NCI-H187 (cell line): ENCODE results near the gene TMEM198.

Experiments used
- DNase-seq, 2 experiments: peaks; one replicate each; lab custom pipeline; 2025; lab: John Stamatoyannopoulos, UW

TMEM198 gene

DNA sequence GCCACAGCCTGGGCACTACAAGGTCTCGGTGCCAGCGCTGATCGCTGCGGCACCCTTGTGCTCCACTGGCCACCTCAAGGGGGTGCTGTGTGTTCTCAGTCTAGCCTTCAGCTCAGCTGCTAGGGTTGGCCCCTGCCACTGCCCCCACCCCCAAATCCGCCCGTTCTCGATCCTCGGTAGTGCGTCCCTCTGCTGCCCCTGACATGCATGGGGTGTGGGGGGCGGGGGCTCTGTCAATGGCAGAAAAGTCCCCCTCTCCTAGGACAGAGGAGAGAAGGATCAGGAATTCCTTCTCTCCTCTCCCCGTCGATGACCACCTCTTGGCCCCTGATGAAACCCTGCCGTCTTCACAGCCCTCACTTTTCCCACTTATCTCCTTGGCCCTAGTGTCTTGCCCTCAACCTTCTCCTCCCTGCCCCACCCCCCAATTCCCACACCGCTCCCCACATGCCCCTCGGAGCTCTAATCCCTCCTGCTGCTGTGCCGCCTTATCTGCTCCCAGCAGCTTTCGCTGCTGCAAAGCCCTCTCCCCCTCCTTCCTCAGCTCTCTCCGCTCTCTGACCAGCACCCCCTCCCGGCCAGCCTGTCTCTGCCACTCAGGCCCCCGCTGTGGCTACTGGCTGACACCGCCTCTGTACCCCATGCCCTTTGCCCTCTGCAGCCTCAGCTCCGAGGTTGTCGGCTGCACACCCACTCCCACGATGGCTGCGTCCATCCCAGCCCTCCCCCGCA, 33.9 kb upstream of the TMEM198 start:
- no peak for DNase-seq

DNA sequence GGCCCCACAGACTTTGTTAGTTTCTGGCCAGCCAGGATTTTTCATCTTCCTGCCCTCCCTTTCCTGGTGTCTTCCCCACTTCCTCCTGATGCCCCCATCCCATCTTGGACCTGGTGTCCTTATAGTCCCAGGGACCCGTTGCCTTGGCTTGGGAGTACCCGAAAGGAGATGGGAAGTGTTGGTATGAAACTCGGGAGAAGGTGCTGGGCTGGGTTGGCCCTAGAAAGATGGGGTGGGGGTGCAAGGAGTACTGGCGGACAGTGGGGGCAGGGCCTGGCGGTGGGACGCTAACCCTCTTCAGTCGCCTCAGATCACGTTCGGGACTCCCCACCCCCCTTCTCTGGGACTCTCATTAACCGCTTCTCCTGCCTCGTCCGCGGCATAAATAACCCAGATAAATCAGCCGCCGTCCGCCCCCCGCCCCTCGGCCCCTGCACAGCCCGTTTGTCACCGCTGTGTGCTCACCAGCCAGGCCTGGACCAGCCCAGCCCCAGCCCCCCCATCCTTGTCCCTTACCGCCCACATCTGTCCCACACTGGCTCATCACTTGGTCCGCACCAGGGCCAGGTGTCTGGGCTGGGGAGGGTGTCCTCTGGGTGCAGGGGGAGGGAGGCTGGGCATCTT, 33.2 kb upstream of the TMEM198 start:
- no peak for DNase-seq

DNA sequence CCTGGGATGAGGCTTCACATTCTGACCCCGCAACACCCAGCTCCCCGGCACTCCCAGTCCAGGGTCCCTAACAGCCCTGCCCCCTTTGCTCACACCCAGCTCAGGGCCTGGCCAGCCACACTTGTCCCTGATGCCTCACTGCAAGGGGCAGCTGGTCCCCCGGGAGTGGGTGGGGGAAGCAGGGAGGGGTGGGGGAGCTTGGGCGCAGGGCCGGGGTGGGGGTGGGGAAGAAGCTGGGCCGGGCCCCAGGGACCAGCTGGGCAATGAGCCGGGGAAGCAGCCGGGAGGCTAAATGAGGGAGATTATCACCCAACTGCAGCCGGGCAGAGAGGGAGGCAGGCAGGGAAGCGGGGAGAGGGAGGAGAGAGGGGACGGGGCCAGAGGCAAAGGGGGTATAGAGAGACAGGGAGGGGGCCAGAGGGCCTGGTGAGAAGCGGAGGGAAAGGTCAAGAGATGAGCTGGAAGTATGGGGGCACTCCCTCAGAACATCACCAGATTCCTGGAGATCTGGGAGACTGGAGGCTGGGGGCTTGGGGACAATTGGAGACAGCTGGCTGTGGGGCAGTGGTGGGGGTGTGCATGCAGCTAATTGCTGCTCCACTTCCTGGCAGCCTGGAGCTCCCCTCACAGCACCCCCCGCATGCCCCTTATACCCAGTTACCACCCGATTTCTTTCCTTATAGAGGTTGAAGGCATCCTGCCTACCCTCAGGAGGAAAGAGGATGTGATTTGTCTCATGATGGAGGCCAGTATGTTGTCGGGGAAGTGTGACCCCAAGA, 32.1 kb upstream of the TMEM198 start:
- DNase-seq: no peak

DNA sequence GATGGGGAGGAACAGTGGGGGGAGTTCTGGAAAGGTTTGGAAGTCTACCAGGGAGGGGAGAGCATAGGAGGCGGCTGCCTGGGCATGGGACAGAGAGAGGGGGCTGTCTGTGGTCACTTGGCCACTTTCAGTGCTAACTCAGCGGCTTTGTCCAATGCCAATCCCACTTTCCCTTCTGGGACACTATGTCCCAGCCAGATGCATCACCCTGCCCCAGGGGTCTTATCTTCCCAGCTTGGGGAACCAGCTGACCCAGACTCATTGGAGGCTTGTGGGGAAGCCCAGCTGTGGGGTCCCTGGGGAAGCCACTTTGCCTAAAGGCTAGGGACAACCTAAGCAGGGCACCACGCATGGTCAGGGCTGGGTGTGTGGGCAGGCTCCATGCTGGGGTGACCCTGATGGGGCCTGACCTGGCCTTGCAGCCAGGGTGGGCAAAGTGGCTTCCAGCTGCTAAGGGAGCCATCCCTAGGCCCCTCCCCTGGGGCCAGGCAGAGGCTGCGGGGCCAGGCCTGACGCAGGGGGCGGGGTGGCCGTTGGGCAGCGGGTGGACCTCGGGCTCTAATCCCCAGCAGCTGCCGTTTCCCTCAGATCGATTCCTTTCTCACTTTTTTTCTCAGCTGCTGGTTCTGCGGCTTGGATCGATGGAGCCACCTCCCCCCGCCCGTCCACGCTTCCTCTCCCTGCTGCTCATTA, 31.2 kb upstream of the TMEM198 start:
- no peak for DNase-seq

DNA sequence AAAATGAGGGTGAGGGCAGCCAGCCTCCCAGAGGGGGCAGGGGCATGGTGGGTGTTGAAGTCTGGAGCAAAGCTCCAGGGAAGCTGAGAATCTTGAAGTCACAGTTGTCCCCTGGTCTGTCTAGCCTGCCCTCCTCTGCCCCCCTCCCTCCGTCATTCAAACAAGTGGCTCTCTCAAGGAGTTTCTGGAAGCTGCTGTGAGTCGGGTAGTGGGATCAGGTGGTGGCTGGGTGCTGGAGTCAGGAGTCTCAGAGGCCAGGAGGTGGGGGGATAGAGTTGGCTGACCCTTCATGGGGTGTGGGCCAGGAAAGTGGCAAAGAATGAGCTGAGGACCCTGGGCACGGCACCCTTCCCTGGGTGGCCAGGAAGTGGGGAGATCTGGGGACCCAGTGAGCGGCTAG, 30.0 kb upstream of the TMEM198 start:
- no peak for DNase-seq

DNA sequence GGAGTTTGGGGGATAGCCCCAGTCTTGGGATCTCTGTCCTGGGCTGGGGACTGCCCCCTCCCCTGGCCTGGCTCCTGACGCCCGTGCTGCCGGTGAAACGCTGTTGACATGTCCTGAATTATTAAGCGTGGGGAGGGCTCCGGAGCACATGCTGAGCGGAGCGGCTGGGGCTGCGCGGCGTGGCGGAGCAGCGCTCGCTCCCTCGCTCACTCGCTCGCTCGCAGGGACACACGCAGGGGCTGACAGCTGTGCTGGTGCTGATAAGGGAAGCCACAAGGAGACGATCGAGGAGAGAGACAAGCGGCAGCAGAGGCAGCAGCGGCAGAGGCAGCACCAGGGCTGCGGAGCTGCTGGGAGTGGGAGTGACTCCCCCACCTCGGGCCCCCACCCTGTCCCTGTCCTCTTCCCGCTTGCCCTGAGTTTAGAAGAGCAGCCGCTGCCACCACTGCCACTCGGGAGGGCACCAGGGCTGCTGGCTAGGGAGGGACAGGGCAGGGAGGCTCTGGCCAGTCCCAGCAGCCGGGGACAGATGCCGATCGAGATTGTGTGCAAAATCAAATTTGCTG, 29.5 kb upstream of the TMEM198 start, which contains the start of gene ASIC4:
Gene ASIC4, plus strand, starts transcription at position 287 of the 566 bp plus-strand sequence. Its CDS starts 243 bp downstream, at position 530.
- no peak for DNase-seq

DNA sequence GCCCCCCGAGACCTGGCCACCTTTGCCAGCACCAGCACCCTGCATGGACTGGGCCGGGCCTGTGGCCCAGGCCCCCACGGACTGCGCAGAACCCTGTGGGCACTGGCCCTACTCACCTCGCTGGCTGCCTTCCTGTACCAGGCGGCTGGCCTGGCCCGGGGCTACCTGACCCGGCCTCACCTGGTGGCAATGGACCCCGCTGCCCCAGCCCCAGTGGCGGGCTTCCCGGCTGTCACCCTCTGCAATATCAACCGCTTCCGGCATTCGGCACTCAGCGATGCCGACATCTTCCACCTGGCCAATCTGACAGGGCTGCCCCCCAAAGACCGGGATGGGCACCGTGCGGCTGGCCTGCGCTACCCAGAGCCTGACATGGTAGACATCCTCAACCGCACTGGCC, 29.0 kb upstream of the TMEM198 start:
- no peak for DNase-seq

DNA sequence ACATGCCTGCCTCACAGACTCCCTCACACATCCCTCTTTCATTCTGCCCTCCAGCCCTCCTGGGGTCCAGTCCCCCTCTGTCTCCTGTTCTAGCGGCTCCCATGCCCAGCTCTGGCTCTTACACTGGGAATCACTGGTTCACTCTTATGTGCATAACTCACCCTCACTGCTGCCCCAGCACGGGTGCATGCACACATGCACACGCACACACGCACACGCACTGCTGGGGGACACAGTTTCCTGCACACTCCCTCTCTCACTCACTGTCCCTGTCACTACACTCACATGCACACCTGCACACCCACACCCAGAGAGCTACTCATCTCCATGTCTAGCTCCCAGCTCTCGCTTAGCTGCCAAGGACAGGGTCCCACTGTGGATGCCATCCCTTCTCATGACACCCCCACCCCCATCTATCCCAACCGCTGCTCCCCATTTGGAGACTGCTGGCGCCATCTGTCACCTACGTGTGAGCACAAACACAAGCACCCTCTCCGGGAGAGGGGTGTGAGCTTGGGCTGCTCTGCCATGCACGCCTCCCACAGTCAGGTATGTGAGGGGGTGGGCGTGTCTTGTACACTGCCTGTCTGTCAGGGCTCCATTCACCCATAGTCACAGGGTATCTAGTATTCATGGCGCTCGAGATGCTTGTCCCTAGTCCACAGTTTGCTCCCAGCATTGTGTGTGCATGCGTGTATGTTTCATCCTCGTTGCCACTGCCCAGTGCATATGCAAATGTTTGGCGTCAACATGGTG, 27.8 kb upstream of the TMEM198 start:
- DNase-seq: no peak

DNA sequence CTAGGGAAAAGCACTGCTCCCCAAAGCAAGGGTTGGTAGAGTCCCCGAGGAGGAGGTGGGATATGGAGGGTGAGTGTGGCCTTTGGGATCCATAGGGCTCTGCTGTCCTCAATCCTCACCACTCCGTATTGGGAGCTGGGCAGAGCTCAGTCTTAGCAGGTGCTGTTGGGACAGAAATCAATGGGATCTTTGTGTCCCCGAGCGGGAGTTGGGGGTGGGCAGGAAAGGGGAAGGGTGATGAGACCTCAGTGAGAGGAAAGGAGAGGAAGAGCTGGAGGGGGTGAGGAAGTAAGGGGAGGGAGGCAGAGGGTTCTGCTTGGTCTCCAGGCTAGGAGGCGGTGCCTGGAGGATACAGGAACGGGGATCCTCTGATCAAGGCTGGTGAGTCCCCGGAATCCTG, 26.9 kb upstream of the TMEM198 start:
- no peak for DNase-seq

DNA sequence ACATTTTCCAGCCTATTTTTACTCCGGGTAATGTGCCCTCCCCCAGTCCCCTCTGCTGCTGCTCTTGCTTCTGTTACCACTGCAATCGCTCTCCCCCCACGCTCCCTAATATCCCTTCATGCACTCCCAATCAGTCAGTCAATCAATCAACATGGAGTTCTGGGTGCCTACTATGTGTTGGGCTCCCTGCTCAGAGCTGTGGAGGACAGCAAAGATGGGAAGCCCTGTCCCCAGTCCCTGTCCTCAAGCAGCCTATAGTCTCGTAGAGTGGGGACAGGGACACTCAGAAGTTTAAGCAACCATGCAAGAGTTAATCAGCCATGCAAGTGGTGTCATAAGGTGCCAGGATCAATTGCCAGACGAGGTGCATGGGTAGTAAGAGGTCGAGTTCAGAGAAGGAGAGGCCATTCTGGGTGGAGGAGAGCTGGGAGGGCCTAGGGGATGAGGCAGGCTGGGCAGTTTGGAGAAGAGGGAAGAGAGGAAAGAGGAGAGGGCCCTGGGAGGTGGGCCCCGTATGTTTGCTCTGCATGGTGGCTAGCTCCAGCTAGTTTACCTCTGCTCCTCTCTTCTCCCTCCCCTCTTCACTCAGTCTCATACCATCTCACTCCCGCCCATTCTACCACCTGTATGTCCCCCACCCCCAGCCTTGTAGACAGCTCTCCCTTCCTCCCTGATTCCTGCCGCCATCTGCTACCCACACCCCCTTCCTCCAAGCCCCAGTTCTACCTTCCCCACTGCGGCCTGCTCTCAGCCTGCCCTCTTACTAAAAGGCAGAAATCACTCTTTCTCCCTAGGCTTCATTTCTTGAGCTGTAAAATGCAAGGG, 25.7 kb upstream of the TMEM198 start:
- DNase-seq: no peak

DNA sequence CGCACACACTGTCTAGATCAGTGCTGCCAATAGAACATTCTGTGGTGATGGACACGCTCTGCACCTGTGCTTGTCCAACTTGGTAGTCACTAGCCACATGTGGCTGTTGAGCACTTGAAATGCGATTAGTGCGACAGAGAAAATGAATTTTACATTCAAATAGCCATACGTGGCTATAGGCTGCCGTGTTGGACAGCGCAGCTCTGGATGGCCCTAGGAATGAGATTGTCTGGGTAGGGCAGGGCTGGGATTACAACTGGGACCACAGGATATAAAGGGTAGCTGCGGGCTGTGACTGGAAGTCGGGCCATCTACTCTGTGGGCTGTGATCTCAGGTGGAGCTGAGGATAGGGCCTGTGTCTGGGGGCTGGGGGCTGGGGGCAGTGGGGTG, 24.3 kb upstream of the TMEM198 start:
- DNase-seq: no peak

DNA sequence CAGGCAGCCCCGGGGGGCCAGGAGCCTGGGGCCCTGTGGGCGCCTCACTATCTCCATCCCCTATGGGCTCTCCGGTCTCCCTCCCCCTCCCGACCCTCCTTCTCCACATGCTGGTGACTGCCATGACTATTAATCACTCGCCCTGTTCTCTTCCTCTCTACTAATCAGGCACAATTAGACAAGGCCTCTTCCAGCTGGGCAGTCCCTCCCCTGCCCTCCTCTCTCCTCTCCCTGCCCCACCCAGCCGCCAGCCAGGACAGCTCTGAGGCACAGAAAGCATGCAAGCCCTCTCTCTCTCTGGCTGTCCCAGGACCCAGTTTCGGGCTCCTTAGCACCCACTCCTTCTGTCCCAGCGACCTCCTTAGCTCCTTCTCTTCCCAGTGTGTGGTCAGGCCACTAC, 23.7 kb upstream of the TMEM198 start:
- no peak for DNase-seq

DNA sequence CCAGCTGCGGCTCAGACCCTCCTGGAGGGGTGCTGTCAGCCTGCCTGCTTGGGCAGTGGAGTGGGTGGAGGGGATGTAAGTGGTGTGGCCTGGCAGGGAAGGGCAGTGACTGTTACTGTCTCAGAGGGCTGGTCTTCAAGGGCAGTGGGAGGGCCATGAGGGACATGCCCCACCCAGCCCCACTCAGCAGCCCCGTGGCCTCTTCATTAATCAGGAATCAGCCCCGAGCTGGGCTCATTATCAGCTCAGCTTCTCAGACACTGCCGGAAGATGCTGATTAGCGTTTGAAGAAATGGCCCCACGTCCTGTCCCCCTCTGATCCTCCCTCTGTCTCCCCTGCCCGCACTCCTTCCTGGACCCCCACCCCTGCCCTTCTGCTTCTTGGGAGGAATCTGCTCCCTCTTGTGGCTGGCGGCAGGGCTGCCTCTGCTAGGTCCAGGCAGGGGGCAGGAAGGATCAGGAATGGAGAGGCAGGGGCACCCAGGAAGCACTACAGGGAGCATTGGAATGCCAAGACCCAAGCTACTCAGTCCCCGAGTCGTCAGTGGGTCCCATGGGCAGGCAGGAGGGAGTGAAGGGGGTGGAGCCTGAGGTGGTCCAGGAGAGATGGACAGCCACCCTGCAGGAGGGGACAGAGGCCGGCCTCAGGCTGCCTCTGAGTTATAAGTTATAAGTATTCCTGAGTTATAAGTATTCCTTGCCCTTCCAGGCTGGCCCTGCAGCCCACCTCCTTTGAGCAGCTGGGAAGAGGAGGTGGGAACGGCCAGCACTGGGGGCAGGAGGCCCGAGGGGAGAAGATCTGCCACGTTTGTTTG, 22.6 kb upstream of the TMEM198 start:
- DNase-seq: no peak

DNA sequence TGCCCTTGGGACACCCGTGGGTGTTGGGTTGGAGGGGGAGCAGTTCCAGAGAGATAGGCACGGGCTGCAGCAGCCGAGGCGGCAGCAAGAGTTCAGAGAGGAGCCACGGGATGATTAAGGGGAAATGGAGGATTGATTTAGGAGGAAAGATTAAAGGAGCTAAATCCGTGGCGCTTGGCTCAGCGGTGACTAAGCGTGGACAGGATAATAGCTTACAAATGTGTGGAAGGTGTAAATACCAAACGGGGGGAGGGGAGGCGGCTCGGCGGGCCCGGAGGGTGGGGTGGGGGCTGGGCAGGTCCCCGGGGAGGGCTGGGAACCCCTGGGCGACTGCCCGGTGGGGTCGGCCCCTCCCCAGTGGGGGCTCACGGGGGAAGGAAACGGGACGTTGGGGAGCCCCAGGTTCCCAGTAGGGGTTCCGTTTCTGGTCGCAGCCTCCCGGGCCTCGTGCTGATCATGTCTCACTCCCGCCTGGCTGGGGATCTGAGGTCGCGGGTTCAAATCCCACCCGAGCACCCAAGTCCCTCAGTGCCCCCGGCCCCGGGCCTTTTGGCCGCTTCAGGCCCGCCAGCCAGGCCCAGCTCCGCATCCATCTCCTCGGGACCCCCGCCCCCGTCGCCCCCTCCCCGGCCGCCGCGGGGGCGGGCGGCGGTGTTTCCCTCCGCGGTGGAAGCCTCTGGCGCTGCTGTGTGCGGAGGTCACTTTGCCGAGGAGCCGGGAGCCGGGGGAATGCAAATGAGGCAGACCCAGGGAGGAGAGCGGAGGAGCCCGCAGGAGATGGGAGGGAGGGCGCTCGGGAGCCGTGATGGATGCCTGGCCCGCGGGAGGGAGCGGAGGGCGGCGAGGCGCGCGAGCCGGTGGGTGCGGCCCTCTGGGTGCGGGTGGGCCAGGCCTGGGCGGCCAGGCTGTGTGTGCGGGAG, 21.5 kb upstream of the TMEM198 start:
- DNase-seq: no peak

DNA sequence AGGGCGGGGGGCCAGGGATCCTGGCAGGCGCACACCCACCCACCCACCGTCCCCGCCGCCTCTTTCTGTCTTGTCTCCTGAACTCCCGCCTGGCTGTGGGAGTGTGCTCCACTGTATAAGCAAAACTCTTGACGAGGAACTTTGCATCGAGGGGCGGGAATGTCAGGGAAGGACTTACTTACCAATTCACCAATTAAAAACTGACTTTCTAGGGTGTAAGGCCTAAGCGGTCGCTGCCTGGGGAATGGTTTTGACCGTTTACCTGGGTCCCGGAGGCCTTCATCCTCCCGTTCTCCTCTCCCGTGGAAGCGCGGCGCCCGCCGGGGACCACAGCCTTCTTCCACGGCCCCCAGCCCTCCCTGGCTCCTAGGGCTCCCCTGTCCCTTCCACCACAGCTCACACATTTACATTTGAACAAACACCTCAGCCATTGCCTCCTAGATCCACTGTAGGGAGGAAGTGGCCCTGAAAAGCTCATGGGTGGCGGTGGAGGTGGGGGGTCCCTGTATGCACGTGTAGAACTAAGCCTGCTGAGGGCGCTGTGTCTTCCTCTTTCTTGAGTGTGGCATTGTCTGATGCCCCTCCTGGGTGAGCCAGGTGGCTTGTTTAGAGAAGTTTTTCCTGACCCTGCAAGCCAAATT, 20.7 kb upstream of the TMEM198 start:
- DNase-seq: no peak

DNA sequence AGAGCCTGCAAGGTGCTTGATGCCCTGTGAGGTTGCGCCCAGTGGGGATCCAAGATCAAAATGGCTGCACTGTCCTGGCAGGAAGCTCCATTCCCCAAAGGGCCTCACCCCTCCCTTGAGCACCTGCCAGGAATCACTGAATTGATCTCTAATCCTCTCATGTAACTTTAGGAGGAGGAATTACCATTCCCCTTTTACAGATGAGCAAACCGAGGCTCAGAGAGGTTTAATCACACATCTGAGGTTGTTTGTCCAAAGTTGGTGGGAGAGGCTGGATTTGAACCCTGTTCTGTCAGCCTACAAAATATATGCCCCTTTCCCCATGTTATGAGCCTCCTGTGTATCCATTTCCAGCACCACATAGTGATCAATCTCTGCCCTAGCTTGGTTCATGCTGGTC, 19.0 kb upstream of the TMEM198 start:
- no peak for DNase-seq

DNA sequence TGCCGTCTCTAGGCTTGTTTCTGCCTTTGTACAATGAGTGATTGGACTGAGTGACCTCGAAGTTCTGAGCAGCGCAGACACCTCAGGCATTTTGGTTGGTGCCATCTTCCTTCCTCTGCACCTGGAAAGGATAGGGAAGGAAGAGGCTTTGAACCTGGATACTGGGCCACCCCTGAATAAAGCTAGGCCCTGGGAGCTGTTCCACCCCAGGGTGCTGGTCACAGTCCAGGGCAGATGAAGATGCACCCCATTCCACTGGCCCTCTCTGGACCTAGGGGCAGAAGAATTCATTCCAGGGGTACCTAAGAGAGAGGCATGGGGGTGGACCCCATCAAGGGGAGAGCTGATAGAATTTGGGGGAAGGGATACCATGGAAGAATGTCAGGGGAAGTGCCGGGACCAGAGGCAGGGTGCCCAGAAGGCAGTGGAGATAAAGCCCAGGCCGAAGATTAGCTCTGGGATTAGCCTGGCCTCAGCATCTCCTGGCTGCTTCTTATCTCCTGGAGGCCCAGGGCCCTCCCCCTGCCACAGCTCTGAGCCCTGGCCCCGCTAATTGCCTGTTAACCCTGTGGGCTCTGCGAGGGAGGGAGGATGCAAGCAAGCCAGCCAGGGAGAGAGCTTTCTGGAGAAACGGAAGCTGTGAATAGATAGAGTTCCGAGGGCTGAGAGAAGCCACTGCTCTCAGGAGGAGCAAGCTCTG, 18.1 kb upstream of the TMEM198 start:
- DNase-seq: no peak
